Tibial nerve (tissue), 4 donors: ENCODE measurements around the gene RAP1GAP2.

ENCODE experiments used
- CTCF ChIP-seq, 5 experiments: fragments of 200-600 bp in 3 of 5; fragments of 450-650 bp in 2 of 5; sonication (generic) in 3 of 5; IDR thresholded peaks; one replicate each; pipeline ENCODE4 v1.5.1; 2016 to 2019; ENCODE audit warnings: antibody characterized with exemption in 5 of 5, mild to moderate bottlenecking in 3 of 5, moderate library complexity in 2 of 5
- EP300 ChIP-seq, 2 donors: sonication (generic); formaldehyde crosslinking; IDR thresholded peaks; one replicate each; pipeline ENCODE4 v1.6.1; 2017; ENCODE audit warnings: antibody characterized with exemption in 2 of 2, mild to moderate bottlenecking in 1 of 2
- POLR2A ChIP-seq, 2 donors: fragments of 450-650 bp; IDR thresholded peaks; one replicate each; pipeline ENCODE4 v1.6.1; 2017; ENCODE audit warnings: antibody characterized with exemption in 2 of 2, mild to moderate bottlenecking in 2 of 2, moderate library complexity in 2 of 2

- TF ChIP-seq CTCF (IDR thresholded peaks at IDR 0.05) = no peak
- TF ChIP-seq POLR2A (IDR thresholded peaks at IDR 0.05) = no peak
- no peak for TF ChIP-seq EP300 (IDR thresholded peaks at IDR 0.05)
Measured at GRCh38 chr17:2800367-2800766, 4.1 kb downstream of the RAP1GAP2 start.
